NT2/D1 (cell line): ENCODE measurements around the gene PCDH18.
A peak's percentile ranks its signal among the peaks of the same experiment; 100 is the strongest.
"Not testable (repeated sequence)": the region's sequence is repeated elsewhere in the genome, so short reads cannot be mapped to it uniquely, and the experiment has no call there.

ENCODE experiments used
- DNase-seq: peaks from one replicate; pipeline ENCODE4 v3.0.0-alpha.2; 2011; ENCODE audit warnings: low read depth, low spot score
- H3K27me3 ChIP-seq: 2 replicates; pipeline ENCODE4 v1.6.0; 2011; ENCODE audit warnings: mild to moderate bottlenecking; ENCODE audit not compliant: insufficient read length, insufficient read depth
- H3K36me3 ChIP-seq: 2 replicates; pipeline ENCODE4 v1.6.1; 2011; ENCODE audit warnings: mild to moderate bottlenecking, low read length, mixed read lengths; ENCODE audit not compliant: insufficient read depth, insufficient read length
- H3K4me1 ChIP-seq: 2 replicates; pipeline ENCODE4 v1.5.1; 2011; ENCODE audit not compliant: insufficient read depth, insufficient read length
- H3K4me3 ChIP-seq: 2 replicates; pipeline ENCODE4 v1.5.1; 2011; ENCODE audit warnings: low read depth; ENCODE audit not compliant: insufficient read length
- H3K9ac ChIP-seq: 2 replicates; pipeline ENCODE4 v1.6.0; 2011; ENCODE audit warnings: low read depth; ENCODE audit not compliant: insufficient read length
- H3K9me3 ChIP-seq: 2 replicates; pipeline ENCODE4 v1.5.1; 2011; ENCODE audit warnings: mild to moderate bottlenecking, low read length; ENCODE audit not compliant: insufficient read depth
- SUZ12 ChIP-seq: IDR thresholded peaks from 2 replicates; pipeline ENCODE4 v1.6.1; 2011; ENCODE audit not compliant: insufficient read length, insufficient read depth; ENCODE audit errors: extremely low read depth
- YY1 ChIP-seq: IDR thresholded peaks from 2 replicates; pipeline ENCODE4 v1.6.1; 2011; ENCODE audit not compliant: insufficient read length, insufficient read depth
- ZNF274 ChIP-seq: IDR thresholded peaks from 2 replicates; pipeline ENCODE4 v1.6.1; 2011; ENCODE audit warnings: mild to moderate bottlenecking, low read depth, low read length

PCDH18 gene

DNA sequence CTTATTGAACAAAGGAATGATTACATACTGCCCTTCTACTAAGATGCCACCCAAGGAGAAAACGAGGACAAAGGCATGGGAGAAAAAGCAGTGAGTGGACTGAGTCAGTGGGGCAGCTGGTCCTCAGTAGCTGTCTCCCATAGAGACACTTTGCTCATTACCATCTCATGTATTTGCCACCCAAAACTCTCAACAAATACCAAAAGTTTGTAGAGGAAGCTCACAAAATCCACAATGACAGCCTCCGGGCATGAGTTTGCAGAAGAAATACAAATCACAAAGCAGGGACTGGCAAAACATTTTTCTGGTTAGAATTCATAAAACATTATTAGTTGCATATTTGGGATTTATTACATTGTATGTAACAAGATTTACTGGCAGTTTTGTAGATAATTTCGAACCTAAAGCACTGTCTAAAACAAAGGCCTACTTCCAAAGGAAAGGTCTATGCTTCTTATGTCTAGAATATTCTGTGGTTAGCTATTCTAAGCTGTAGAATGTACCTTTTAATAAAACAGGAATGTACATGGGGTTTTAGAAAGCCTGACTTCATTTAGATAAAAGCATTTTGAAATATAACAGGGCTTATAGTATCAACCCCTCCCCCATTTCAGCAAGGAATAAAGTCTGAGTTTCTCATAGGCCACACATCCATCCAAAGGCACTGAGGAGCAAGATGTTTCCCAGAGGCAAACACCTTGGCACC lies 17.7 kb downstream of the PCDH18 start:
- no peaks in the 10 kb centered on the region for H3K9me3 ChIP-seq
- no peak overlapping the region for H3K9ac ChIP-seq
- H3K27me3 ChIP-seq, result no peaks in the 10 kb centered on the region
- no peak for TF ChIP-seq ZNF274
- TF ChIP-seq SUZ12, result no peak
- TF ChIP-seq YY1, result no peak
- no peak overlapping the region for H3K4me3 ChIP-seq
- no peak for DNase-seq
- no peaks in the 10 kb centered on the region for H3K4me1 ChIP-seq
- no peaks in the 10 kb centered on the region for H3K36me3 ChIP-seq

GRCh38 chr4:137510557-137511265 lies 21.6 kb downstream of the PCDH18 start:
- Histone ChIP-seq H3K4me1 (no peaks in the 10 kb centered on the region), H3K4me3 (no peak overlapping the region), H3K27me3 (no peaks in the 10 kb centered on the region), H3K9ac (no peak overlapping the region), H3K36me3 (no peaks in the 10 kb centered on the region), H3K9me3 (no peaks in the 10 kb centered on the region)
- peak; percentile 23 for DNase-seq
- no peak for TF ChIP-seq SUZ12
- TF ChIP-seq ZNF274, result no peak
- no peak for TF ChIP-seq YY1

GRCh38 chr4:137509855-137510282 lies 22.4 kb downstream of the PCDH18 start:
- Histone ChIP-seq H3K36me3 (no peaks in the 10 kb centered on the region), H3K4me1 (no peaks in the 10 kb centered on the region), H3K9ac (no peak overlapping the region), H3K4me3 (no peak overlapping the region), H3K9me3 (no peaks in the 10 kb centered on the region), H3K27me3 (no peaks in the 10 kb centered on the region)
- TF ChIP-seq YY1 (no peak), SUZ12 (no peak), ZNF274 (no peak)
- DNase-seq, result no peak

DNA sequence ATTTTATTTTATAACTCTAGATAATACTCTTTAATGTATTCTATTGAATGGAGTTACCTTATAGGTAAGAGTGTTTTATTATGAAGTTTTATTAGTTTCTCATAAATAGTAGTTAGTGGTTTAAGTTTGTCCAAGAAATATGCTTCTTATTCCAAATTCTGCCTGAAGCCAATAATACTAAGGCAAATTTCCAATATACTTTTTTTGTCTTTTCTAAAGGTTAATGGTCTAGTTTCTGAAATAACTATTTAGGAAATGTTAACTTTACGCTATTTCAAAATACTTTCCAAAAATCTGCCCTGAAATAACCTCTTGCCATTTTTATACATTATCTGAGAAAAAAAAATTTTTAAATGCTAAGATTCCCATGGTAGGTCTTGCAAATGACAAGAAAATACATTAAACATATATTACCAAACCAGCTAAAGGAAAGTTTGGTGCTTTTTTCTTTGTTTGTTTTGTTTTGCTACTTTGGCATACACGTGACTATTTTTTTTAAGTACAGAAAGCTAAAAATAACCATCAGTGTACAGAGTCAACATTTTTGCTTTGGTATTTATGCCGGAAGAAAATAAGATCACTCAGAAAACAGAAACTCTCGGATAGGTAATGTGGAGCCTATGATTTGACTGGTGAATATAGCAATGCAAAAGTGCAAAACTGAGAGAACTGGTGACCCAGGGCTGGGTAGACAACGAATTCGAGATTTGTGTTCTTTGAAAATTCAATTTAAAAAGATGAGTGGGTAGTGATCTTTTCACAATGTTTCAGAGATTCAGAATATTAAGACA lies 29.8 kb downstream of the PCDH18 start:
- Histone ChIP-seq H3K27me3 (no peaks in the 10 kb centered on the region), H3K9me3 (no peaks in the 10 kb centered on the region), H3K9ac (no peak overlapping the region), H3K36me3 (no peaks in the 10 kb centered on the region), H3K4me3 (no peak overlapping the region), H3K4me1 (no peaks in the 10 kb centered on the region)
- no peak for DNase-seq
- TF ChIP-seq YY1 (no peak), SUZ12 (no peak), ZNF274 (no peak)

GRCh38 chr4:137496267-137496666 lies 36.0 kb downstream of the PCDH18 start:
- H3K9me3 ChIP-seq, H3K36me3 ChIP-seq, H3K4me1 ChIP-seq, H3K9ac ChIP-seq, H3K27me3 ChIP-seq, DNase-seq, H3K4me3 ChIP-seq: not testable (repeated sequence)

- no peak for DNase-seq
- no peaks in the 10 kb centered on the region for H3K4me1 ChIP-seq
- H3K4me3 ChIP-seq, result no peak overlapping the region
- TF ChIP-seq YY1, result no peak
- TF ChIP-seq SUZ12, result no peak
- TF ChIP-seq ZNF274, result no peak
- H3K9me3 ChIP-seq, result peaks cover 5% of the 10 kb centered on the region; the same call in 1 of the 2 replicates
- no peak overlapping the region for H3K9ac ChIP-seq
- no peaks in the 10 kb centered on the region for H3K27me3 ChIP-seq
- H3K36me3 ChIP-seq, result no peaks in the 10 kb centered on the region
Observed at GRCh38 chr4:137495578-137495977, 36.7 kb downstream of the PCDH18 start.

GRCh38 chr4:137483313-137483959 lies 48.9 kb downstream of the PCDH18 start:
- H3K36me3 ChIP-seq, H3K4me3 ChIP-seq, DNase-seq, H3K9me3 ChIP-seq, H3K9ac ChIP-seq, H3K27me3 ChIP-seq, H3K4me1 ChIP-seq: not testable (repeated sequence)

DNA sequence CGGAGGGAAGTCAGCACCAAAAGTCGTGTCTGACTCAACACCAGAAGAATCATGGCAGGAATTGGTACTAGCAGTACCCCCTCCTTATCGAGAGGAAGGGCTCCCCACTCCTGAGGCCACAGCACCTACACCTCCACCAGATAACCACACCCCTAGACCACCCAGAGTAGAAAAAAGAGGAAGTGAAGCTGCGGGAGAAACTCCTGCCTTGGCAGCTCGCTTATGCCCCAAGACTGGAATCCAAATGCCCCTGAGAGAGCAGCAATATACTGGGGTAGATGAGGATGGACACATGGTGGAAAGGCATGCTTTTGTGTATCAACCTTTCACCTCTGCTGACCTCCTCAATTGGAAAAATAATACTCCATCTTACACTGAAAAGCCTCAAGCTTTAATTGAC lies 52.6 kb downstream of the PCDH18 start:
- not testable (repeated sequence) for H3K27me3 ChIP-seq, H3K9ac ChIP-seq, H3K4me1 ChIP-seq, H3K36me3 ChIP-seq, DNase-seq, H3K9me3 ChIP-seq, H3K4me3 ChIP-seq
